ENCODE data around the gene CPSF4. TPM values are rescaled to one million over a fixed set of nuclear protein-coding genes. Genes with fewer than 3 reads are reported as not detected.

CPSF4 gene
- 17.4 TPM for total RNA-seq

DNA sequence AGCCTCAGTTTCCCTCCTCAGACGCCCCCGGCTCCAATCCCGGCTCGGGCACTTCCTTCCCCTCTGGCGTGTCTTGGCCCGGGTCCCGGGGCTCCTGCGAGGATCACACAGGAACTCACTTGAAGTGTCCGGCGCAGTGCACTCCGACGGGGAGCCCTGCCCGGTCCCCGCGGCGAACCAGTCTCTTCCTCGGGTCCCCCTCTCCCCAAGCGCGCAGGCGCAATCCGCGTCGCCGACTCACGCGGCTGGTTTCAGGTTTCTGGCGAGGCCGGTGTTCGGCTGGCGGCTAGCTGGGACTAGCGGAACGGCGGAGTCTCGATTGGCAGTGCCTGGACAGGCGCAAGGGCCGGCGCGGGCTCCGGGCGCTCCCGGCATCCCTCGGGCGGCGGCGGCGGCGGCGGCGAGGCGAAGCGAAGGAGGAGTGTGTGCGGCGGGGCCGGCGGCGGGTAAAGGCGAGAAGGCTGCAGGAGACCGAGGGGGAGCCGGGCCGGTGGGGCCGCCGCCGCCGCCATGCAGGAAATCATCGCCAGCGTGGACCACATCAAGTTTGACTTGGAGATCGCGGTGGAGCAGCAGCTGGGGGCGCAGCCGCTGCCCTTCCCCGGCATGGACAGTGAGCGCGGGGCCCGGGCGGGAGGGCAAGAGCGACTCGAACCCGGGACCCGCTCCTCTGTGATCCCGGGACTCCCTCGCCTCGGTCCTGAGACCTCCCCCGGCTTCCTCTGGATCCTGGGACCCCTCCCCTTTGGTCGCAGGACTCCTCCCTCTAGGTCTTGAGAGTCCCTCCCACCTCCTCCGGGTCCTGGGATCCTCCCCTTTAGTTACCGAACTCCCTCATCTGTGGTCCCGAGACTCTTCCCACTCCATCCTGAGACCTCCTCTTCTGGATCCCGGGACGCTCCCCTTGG lies at the start of gene CPSF4, which contains the start of gene PTCD1:
TSS of gene CPSF4 (plus strand) at position 371 of the 908 bp plus-strand sequence. CDS start at position 511, 140 bp downstream.
TSS of gene PTCD1 (minus strand) at position 226 of the 908 bp plus-strand sequence. CDS start 3,556 bp downstream, outside the sequence.
- no peaks in the 10 kb centered on the region for H3K27me3 ChIP-seq (ENCODE audit: insufficient read depth, low read length)
- H3K9me3 ChIP-seq (ENCODE audit: low read depth, low read length), result no peaks in the 10 kb centered on the region
- H3K4me1 ChIP-seq (ENCODE audit: insufficient read depth, low read length), result peaks cover 22% of the 10 kb centered on the region
- H3K4me3 ChIP-seq (ENCODE audit: low read length), result peak within 1 kb of the TSS; percentile 87

DNA sequence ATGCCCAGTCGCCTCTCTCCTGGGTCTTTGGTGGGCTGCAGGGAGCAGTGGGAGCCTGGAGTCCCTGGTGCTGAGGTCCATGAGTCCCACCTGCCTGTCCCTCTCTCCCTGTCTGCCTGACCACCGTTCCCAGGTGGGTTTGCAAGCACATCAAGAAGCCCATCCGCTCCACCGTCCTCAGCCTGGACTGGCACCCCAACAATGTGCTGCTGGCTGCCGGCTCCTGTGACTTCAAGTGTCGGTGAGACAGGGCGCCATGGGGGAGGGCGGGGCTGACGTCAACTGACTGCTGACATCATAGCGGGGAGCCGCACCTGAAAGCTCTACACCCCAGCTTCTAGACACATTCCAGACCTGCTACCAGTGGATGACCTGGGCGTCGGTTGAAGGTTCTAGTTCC lies 49.0 kb upstream of the CPSF4 start:
- no peaks in the 10 kb centered on the region for H3K27me3 ChIP-seq (ENCODE audit: insufficient read depth, low read length)
- peaks cover 56% of the 10 kb centered on the region for H3K4me1 ChIP-seq (ENCODE audit: insufficient read depth, low read length)
- no peaks in the 10 kb centered on the region for H3K9me3 ChIP-seq (ENCODE audit: low read depth, low read length)
- H3K4me3 ChIP-seq (ENCODE audit: low read length), result no peak overlapping the region

DNA sequence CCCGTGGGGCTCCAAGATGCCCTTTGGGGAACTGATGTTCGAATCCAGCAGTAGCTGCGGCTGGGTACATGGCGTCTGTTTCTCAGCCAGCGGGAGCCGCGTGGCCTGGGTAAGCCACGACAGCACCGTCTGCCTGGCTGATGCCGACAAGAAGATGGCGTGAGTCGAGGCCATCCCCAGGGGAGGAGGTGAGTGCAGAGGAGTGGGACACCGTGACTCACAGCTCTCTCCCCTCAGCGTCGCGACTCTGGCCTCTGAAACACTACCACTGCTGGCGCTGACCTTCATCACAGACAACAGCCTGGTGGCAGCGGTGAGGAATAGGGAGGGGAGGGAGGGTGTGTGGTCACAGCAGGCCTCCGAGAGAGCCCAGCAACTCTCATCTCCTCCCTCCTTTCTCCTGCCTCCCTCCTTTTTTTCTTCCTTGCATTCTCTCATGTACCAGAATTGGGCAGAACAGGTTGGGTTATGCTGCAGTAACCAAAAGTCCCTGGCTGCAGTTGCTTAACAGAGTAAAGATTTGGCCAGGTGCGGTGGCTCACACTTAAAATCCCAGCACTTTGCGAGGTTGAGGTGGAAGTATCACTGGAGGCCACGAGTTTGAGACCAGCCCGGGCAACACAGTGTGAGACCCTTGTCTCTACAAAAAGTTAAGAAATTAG lies 47.7 kb upstream of the CPSF4 start:
- H3K9me3 ChIP-seq (ENCODE audit: low read depth, low read length), result no peaks in the 10 kb centered on the region
- no peak overlapping the region for H3K4me3 ChIP-seq (ENCODE audit: low read length)
- peaks cover 44% of the 10 kb centered on the region for H3K4me1 ChIP-seq (ENCODE audit: insufficient read depth, low read length)
- H3K27me3 ChIP-seq (ENCODE audit: insufficient read depth, low read length), result no peaks in the 10 kb centered on the region

DNA sequence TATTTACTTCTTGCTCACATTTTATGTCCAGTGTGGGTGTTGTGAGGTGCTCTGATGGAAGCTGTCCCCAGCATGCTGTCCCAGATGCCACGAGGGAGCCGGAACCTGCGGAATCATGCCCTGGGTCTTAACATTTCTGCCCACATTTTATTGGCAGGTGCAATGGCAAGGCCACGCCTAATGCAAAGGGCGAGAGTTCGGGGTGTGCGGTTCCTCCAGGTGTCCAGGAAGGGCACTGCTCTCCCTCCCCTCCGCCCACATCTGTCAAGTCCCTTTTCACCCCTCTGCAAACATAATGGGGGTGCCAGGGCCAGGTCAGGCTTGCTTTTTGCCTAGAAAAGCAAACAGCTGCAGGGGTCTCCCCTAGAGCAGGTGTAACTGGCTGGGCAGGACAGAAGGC lies 46.7 kb upstream of the CPSF4 start:
- Histone ChIP-seq H3K9me3 (ENCODE audit: low read depth, low read length) (no peaks in the 10 kb centered on the region), H3K27me3 (ENCODE audit: insufficient read depth, low read length) (no peaks in the 10 kb centered on the region), H3K4me1 (ENCODE audit: insufficient read depth, low read length) (peaks cover 37% of the 10 kb centered on the region), H3K4me3 (ENCODE audit: low read length) (no peak overlapping the region)

DNA sequence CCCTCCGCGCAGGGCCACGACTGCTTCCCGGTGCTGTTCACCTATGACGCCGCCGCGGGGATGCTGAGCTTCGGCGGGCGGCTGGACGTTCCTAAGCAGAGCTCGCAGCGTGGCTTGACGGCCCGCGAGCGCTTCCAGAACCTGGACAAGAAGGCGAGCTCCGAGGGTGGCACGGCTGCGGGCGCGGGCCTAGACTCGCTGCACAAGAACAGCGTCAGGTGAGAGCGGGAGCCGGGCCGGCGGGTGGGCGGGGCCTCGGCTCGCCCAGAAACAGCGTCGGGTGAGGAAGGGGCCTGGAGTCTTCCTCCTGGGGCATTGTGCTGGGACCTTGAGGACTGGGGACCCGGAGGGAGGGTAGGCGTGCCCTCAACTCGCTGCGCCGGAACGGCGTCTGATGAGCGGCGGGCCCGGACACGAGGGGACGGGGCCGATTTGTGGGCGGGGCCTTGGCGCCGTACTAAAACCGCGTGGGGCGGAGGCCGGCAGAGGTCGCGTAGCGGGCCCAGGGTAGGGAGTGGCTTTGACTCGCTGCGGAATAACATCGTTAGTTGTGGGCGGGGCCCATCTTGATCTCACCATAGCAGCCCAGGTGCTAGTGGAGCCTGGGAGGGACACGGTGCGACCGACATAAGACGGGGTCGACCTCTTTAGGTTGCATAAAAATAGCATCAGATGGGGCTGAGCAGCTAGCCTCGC lies 45.9 kb upstream of the CPSF4 start:
- Histone ChIP-seq H3K9me3 (ENCODE audit: low read depth, low read length) (no peaks in the 10 kb centered on the region), H3K27me3 (ENCODE audit: insufficient read depth, low read length) (no peaks in the 10 kb centered on the region), H3K4me3 (ENCODE audit: low read length) (peak overlapping the region; percentile 25), H3K4me1 (ENCODE audit: insufficient read depth, low read length) (peaks cover 37% of the 10 kb centered on the region)

DNA sequence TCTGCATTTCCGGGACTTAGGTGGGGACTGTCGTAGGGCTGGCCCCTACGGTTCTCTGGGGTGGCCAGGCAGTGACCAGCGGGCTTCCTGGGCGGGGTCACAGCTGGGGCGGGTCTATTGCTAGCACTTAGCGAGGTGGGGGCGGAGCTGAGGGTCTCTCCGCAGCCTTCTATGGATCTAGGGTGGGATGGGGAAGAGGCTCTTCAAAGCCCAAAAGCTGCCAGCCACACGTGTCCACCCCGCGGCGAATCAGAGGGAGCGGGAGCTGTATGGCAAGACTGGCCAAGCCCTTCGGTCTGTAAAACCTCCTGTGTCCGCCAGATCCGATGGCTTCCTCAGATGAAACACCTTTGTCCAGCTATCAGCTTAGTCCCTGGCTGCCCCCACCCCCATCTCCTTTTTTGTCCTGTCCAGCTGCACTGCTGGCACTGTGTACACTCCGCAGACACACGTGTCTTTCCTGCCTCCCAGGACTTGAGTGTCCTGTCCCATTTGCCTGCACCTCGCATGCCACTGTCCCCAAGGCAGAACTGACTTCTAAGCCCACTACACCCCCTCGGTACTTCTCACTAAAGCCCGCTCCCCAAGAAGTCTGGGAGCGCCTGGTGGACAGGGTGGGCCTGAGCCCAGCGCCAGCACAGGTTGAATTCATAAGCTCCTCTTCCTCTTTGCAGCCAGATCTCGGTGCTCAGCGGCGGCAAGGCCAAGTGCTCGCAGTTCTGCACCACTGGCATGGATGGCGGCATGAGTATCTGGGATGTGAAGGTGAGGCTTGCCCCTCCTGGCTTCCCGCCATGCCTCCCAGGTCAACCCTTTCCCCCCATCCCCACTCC lies 45.2 kb upstream of the CPSF4 start:
- Histone ChIP-seq H3K4me1 (ENCODE audit: insufficient read depth, low read length) (peaks cover 37% of the 10 kb centered on the region), H3K4me3 (ENCODE audit: low read length) (peak overlapping the region; percentile 25), H3K9me3 (ENCODE audit: low read depth, low read length) (no peaks in the 10 kb centered on the region), H3K27me3 (ENCODE audit: insufficient read depth, low read length) (no peaks in the 10 kb centered on the region)

DNA sequence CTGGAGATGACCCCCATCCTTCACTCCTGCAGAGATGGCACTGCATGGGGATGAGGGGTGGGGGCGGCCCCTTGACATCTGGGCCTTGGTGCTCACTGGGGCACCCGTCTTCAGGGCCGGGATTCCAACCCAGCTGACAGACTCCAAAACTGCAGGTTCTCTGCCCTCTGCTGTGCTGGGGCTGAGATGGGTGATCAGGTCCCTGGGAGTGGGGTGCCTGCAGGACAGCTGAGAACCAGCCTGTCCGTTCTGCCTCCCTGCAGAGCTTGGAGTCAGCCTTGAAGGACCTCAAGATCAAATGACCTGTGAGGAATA lies 44.6 kb upstream of the CPSF4 start:
- Histone ChIP-seq H3K9me3 (ENCODE audit: low read depth, low read length) (no peaks in the 10 kb centered on the region), H3K4me3 (ENCODE audit: low read length) (no peak overlapping the region), H3K27me3 (ENCODE audit: insufficient read depth, low read length) (no peaks in the 10 kb centered on the region), H3K4me1 (ENCODE audit: insufficient read depth, low read length) (peaks cover 37% of the 10 kb centered on the region)

DNA sequence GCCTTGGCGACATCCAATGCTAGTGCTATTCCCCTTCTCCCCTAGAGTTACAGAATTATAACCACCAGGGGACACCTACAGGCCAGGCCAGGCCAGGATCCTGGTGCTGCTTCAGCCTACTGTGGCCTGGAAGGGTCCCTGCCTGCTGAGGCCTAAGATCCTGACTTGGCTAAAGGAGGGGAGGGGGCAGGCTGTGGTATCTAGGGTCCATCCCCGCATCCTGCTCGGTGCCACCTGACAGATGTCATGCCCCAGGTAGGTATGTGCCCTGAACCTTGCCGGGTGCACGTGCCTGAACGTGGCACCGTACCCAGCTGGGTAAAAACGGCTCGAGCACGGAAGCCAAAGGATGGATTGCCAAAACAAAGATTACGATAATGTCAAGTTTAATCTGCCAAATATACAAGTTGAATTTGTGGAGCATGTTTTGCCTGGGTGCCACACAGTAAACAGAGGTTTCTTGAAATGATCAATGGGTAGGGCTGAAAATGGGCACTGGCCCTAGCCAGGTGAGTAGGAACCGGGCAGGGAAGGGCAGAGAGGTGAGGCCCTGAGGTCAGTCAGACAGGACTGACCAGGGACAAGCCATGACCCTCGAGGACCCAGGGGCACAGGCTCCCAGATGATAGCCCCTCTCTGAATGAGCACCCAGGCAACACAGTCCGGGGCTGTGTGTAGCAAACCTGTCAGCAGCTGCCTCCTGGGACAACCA lies 43.0 kb upstream of the CPSF4 start:
- Histone ChIP-seq H3K4me1 (ENCODE audit: insufficient read depth, low read length) (peaks cover 36% of the 10 kb centered on the region), H3K27me3 (ENCODE audit: insufficient read depth, low read length) (no peaks in the 10 kb centered on the region), H3K9me3 (ENCODE audit: low read depth, low read length) (no peaks in the 10 kb centered on the region), H3K4me3 (ENCODE audit: low read length) (no peak overlapping the region)

DNA sequence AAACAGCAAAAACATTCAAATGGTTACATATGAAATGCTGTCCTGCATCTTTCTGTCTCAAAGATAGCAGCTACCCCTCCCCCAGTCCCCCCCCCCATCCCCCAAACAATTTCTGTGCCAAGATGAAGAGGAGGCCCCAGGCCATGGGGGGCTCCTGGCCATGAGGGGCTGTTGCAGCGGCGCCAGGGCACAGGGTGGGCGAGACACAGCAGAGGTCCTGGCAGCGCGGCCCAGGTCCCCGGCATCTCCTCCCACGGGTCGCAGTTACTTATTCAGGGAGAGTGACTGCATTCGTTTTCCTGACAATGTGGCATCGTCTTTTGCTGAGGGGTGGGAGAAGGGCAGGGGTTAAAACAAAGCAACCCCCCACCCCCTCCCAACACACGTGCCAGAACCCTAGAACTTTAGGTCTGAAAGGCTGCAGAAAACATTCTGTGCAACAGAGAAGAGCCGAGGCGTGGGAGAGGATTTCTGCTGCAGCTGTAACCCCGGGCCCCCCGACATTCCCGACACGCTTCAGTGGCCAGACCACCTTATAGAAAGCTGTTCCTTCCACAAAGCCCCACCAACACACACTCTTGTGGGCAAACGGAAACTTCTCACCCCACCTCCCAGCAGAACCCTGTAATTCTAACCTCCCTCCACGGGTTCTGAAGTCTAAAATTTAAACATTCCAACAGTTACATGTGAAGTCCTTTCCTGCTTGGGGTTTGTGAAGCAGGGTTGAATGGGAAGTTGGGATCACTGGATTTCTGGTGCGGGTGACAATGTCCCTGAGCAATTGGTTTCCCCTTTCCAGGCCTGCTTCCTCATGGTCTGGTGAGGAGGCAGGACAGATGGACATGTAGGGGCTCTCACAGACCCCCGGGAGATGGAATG lies 42.1 kb upstream of the CPSF4 start:
- Histone ChIP-seq H3K27me3 (ENCODE audit: insufficient read depth, low read length) (no peaks in the 10 kb centered on the region), H3K4me1 (ENCODE audit: insufficient read depth, low read length) (peaks cover 27% of the 10 kb centered on the region), H3K9me3 (ENCODE audit: low read depth, low read length) (no peaks in the 10 kb centered on the region), H3K4me3 (ENCODE audit: low read length) (no peak overlapping the region)

DNA sequence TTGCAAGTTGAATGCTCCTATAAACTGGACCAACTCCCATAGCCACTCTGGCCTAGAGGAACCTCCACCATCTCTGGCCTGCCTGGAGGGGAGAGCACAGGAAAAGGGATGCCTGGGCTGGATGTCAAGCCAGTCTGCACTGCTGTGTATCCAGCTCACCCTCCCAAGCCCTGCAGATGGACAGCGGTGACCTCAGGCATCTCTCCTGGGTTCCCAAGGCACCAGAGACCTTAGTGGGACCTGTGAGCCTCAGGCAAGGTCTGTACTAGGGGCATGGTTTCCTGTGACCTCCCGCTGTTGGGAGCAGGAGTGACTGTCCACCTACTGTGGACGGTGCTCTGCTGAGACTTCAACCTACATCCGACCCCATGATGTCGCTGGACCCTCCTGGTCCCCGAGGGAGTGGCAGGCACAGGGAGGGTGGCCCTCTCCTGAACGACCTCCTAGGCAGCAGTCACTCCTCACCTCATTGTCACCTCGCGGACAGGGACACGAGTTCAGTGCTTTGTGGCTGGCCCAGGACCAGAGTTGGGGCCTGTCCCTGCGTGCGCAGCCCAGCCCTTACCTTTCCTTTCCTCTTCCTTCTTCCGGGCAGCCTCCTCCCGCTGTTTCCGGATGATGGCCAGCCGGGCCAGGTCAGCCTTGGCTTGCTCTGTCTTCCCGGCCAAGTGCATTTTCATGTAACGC lies 41.3 kb upstream of the CPSF4 start:
- H3K4me3 ChIP-seq (ENCODE audit: low read length), result no peak overlapping the region
- peaks cover 19% of the 10 kb centered on the region for H3K4me1 ChIP-seq (ENCODE audit: insufficient read depth, low read length)
- no peaks in the 10 kb centered on the region for H3K27me3 ChIP-seq (ENCODE audit: insufficient read depth, low read length)
- no peaks in the 10 kb centered on the region for H3K9me3 ChIP-seq (ENCODE audit: low read depth, low read length)

DNA sequence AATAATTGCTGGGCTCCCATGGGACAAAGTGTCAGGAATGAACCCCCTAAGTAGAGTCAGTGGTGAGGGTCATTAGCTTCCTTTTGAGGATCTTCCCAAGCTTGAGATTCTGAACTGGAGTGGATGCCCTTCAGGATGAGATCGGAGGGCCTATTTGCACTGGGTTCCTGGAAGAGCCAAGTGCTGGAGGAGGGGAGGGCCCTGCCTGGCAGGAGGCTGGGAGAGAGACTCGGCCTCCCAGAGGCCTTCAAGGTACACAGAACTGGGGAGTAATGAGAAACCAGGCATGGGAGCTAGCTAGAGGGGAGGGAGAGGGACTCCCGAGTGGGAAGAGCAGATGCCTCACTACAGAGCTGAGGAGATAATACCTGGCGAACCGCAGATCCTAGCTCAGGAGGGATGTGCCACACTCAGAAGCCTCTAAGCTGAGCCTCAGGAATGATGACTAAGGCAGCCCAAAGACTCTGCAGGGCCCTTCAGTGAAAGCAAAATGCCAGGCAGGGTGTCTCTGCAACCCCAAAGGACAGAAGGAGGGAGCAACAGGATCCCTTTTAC lies 39.8 kb upstream of the CPSF4 start:
- H3K27me3 ChIP-seq (ENCODE audit: insufficient read depth, low read length), result no peaks in the 10 kb centered on the region
- peaks cover 4% of the 10 kb centered on the region for H3K4me1 ChIP-seq (ENCODE audit: insufficient read depth, low read length)
- H3K9me3 ChIP-seq (ENCODE audit: low read depth, low read length), result no peaks in the 10 kb centered on the region
- H3K4me3 ChIP-seq (ENCODE audit: low read length), result no peak overlapping the region

DNA sequence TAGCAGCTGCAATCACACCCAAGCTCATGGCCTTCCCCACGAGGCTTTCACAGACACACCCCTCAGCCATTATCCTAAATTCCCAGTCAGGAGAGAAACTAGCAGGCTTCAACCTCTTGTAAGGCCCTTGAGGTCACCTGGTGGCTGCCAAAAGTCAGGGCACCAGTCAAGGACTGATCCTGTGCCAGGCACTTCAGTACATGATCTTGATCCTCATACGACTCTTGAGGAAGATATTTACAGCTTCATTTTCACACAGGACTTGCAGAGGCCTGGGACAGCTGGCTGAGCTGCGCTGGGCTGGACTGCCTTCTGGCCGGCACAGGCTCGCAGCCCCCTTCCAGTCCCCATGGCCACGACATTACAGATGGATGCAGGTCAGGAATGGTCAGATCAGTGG lies 39.1 kb upstream of the CPSF4 start:
- H3K4me3 ChIP-seq (ENCODE audit: low read length), result no peak overlapping the region
- no peaks in the 10 kb centered on the region for H3K27me3 ChIP-seq (ENCODE audit: insufficient read depth, low read length)
- no peaks in the 10 kb centered on the region for H3K9me3 ChIP-seq (ENCODE audit: low read depth, low read length)
- no peaks in the 10 kb centered on the region for H3K4me1 ChIP-seq (ENCODE audit: insufficient read depth, low read length)

DNA sequence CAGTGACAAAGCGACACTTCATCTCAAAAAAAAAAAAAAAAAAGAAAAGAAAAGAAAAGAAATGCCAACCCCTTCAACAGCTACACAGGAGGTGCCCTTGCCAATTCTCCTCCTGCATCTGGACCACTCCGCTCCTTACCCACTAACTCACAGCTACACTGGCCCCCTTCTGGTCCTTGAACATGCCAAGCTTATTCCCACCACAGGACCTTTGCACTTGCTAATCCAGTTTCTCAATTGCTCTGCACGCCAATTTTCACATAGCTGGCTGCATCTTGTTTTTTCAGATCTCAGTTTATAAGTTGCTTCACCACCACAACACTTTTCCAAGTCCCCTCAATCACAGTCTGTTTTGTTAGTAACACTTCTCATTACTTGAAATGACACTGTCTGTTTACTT lies 35.9 kb upstream of the CPSF4 start:
- Histone ChIP-seq H3K4me3 (ENCODE audit: low read length) (no peak overlapping the region), H3K9me3 (ENCODE audit: low read depth, low read length) (no peaks in the 10 kb centered on the region), H3K4me1 (ENCODE audit: insufficient read depth, low read length) (peaks cover 16% of the 10 kb centered on the region), H3K27me3 (ENCODE audit: insufficient read depth, low read length) (no peaks in the 10 kb centered on the region)

All from mononuclear cell (primary cell).